Esophagus squamous epithelium (tissue), 5 donors: ENCODE results near the gene PKDCC. TPM values are rescaled to one million over a fixed set of nuclear protein-coding genes. Genes with fewer than 3 reads are reported as not detected.

Experiments used
- DNase-seq: peaks from one replicate; lab custom pipeline; 2025; lab: John Stamatoyannopoulos, UW
- H3K27ac ChIP-seq, 4 donors: fragments of 200-600 bp; sonication (generic); one replicate each; pipeline ENCODE4 v1.5.1; 2016 to 2019; ENCODE audit warnings: mild to moderate bottlenecking in 1 of 4
- H3K27me3 ChIP-seq, 4 donors: fragments of 200-600 bp; sonication (generic); 1 replicate in 3 of 4; 2 replicates in 1 of 4; pipeline versions ENCODE4 v1.5.1 to v1.6.0; 2017 to 2021; ENCODE audit warnings: antibody characterized with exemption in 1 of 4
- H3K36me3 ChIP-seq, 3 donors: fragments of 200-600 bp; sonication (generic); one replicate each; pipeline ENCODE4 v1.5.1; 2016 to 2019
- H3K4me1 ChIP-seq, 3 donors: fragments of 200-600 bp; sonication (generic); one replicate each; pipeline ENCODE4 v1.5.1; 2017 to 2019
- H3K4me3 ChIP-seq, 4 donors: fragments of 200-600 bp; sonication (generic); 1 replicate in 3 of 4; 2 replicates in 1 of 4; pipeline ENCODE4 v1.5.1; 2016 to 2019; ENCODE audit warnings: mild to moderate bottlenecking in 2 of 4, moderate library complexity in 1 of 4
- H3K9me3 ChIP-seq, 3 donors: fragments of 200-600 bp; sonication (generic); one replicate each; pipeline ENCODE4 v1.5.1; 2016 to 2019
- POLR2A ChIP-seq, 4 donors: fragments of 450-650 bp; IDR thresholded peaks; one replicate each; pipeline ENCODE4 v1.6.1; 2017; ENCODE audit warnings: antibody characterized with exemption in 4 of 4, mild to moderate bottlenecking in 4 of 4, moderate library complexity in 3 of 4
- WGBS, 2 donors: methylation state at CpG; one replicate each; pipeline ENCODE4 v1.1.5; 2018; 5-methylcytosine and 5-hydroxymethylcytosine counted together
- intact Hi-C: fragments of 100-400 bp; cut with DNase I; formaldehyde crosslinking; loops from one replicate; pipeline ENCODE4 v1.15.0; 2022
- total RNA-seq, 4 donors: library from RNA; depleted of rRNA; stranded (reverse); fragments of >200 nt; gene quantifications; one replicate each; pipeline ENCODE4 v1.1.0, GENCODE V29; 2016
- TF ChIP-seq, protein P1 (sequence below), 6 experiments: fragments of 450-650 bp in 4 of 6; fragments of 200-600 bp in 2 of 6; sonication (generic) in 2 of 6; IDR thresholded peaks; one replicate each; pipeline ENCODE4 v1.5.1; 2016 to 2019; ENCODE audit warnings: antibody characterized with exemption in 6 of 6, mild to moderate bottlenecking in 4 of 6, moderate library complexity in 4 of 6
- donor health status: DM: yes; HTN: yes; CAD: no.

Gene PKDCC, protein sequence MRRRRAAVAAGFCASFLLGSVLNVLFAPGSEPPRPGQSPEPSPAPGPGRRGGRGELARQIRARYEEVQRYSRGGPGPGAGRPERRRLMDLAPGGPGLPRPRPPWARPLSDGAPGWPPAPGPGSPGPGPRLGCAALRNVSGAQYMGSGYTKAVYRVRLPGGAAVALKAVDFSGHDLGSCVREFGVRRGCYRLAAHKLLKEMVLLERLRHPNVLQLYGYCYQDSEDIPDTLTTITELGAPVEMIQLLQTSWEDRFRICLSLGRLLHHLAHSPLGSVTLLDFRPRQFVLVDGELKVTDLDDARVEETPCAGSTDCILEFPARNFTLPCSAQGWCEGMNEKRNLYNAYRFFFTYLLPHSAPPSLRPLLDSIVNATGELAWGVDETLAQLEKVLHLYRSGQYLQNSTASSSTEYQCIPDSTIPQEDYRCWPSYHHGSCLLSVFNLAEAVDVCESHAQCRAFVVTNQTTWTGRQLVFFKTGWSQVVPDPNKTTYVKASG
- 10 to 100 TPM in 1 of 4 donors, 1 to 10 TPM in 2, under 1 TPM in 1; 0.53 to 16.8 (median 6.4) TPM for total RNA-seq

DNA sequence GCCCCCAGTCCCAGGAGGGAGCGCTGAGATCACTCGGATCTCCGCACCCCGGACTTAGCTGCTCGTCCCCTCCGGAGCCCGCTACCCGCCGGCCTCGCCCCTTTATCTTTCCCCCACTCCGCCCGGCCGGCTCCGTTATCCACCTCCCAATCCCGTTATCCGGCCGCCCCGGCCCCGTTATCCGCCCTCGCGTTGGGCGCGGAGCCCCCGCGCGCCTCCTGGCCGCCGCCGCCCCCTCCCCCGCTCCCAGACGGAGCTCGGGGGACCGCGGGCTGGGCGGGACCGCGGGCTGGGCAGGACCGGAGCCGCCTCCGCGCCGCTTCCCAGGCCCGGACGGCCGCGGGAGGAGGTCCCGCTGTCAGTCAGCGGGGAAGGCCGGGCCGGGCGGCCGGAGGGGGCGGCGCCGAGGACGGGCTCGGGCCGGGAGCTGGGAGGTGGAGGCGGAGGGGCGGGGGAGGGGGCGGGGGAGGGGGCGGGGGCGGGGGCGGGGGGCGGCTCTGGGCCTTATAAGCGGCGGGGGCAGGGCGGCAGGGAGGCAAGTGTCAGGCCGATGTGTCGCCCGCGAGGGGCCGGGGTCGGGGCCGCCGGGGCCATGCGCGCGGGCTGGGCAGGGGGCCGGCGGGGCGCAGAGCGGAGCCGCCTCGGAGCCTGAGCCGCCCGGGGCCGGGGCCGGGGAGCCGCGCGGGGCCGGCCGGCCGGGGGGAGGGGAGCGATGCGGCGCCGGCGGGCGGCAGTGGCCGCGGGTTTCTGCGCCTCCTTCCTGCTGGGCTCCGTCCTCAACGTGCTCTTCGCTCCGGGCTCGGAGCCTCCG is at the start of gene PKDCC:
PKDCC (plus strand) TSS at position 534 of the 811 bp plus-strand sequence; CDS start at position 713, 179 bp downstream.
- TF ChIP-seq POLR2A (IDR thresholded peaks at IDR 0.05), result peak in 1 of 4 donors; percentile 59
- TF ChIP-seq, protein P1, sequence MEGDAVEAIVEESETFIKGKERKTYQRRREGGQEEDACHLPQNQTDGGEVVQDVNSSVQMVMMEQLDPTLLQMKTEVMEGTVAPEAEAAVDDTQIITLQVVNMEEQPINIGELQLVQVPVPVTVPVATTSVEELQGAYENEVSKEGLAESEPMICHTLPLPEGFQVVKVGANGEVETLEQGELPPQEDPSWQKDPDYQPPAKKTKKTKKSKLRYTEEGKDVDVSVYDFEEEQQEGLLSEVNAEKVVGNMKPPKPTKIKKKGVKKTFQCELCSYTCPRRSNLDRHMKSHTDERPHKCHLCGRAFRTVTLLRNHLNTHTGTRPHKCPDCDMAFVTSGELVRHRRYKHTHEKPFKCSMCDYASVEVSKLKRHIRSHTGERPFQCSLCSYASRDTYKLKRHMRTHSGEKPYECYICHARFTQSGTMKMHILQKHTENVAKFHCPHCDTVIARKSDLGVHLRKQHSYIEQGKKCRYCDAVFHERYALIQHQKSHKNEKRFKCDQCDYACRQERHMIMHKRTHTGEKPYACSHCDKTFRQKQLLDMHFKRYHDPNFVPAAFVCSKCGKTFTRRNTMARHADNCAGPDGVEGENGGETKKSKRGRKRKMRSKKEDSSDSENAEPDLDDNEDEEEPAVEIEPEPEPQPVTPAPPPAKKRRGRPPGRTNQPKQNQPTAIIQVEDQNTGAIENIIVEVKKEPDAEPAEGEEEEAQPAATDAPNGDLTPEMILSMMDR (IDR thresholded peaks at IDR 0.05), result no peak
- peaks cover 4 to 36% (median 12%) of the 10 kb centered on the region in 3 donors for H3K4me1 ChIP-seq
- peak within 1 kb of the TSS; percentile 56 to 91 (median 82) for H3K27ac ChIP-seq
- H3K9me3 ChIP-seq, result no peaks in the 10 kb centered on the region
- 1 to 3% methylated on average over 10 to 20 of the region's 111 CpGs for WGBS, 2 donors
- H3K27me3 ChIP-seq, result peaks cover 0 to 81% (median 0%) of the 10 kb centered on the region in 4 donors
- no peaks in the 10 kb centered on the region for H3K36me3 ChIP-seq
- H3K4me3 ChIP-seq, result peak within 1 kb of the TSS; percentile 37 to 81 (median 59)
- intact Hi-C loops, result no loop called here
- no peak for DNase-seq

- Histone ChIP-seq H3K36me3 (no peaks in the 10 kb centered on the region), H3K9me3 (no peaks in the 10 kb centered on the region), H3K4me1 (no peaks in the 10 kb centered on the region), H3K4me3 (no peak overlapping the region), H3K27me3 (peaks cover 0 to 13% (median 0%) of the 10 kb centered on the region in 4 donors), H3K27ac (no peak overlapping the region)
- intact Hi-C loops, result no loop called here
- TF ChIP-seq, protein P1 (IDR thresholded peaks at IDR 0.05), result no peak
- no peak for TF ChIP-seq POLR2A (IDR thresholded peaks at IDR 0.05)
- DNase-seq, result no peak
- 61 to 74% methylated on average over 13 to 14 of the region's 15 CpGs for WGBS, 2 donors
Measured at GRCh38 chr2:41998186-41999127, 49.4 kb upstream of the PKDCC start.

DNA sequence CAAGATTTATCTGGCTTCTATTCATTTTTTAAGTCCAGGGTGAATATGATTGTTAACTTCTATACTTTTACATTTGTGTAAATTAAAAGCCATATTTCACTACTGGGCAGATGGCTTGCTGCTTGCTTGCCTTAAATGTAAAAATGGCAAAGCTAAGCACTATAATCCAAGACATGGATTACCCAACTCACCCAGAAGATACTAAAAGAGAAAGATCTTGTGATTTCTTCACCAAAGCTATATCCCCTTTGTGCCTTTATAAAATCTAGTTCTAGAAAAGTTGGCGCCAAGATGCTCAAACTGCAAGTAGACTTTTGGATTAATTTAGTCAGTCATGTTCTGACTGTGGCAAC is 48.7 kb upstream of the PKDCC start:
- TF ChIP-seq, protein P1 (IDR thresholded peaks at IDR 0.05), result no peak
- TF ChIP-seq POLR2A (IDR thresholded peaks at IDR 0.05), result no peak
- Histone ChIP-seq H3K27ac (no peak overlapping the region), H3K4me1 (no peaks in the 10 kb centered on the region), H3K27me3 (peaks cover 0 to 17% (median 0%) of the 10 kb centered on the region in 4 donors), H3K36me3 (no peaks in the 10 kb centered on the region), H3K9me3 (no peaks in the 10 kb centered on the region), H3K4me3 (no peak overlapping the region)
- WGBS, 2 donors, result 75 to 94% methylated on average over 1 of the region's 1 CpG
- intact Hi-C loops, result no loop called here
- DNase-seq, result no peak

GRCh38 chr2:41999592-42000281 is 48.1 kb upstream of the PKDCC start:
- H3K4me1 ChIP-seq, result no peaks in the 10 kb centered on the region
- TF ChIP-seq POLR2A (IDR thresholded peaks at IDR 0.05), result no peak
- TF ChIP-seq, protein P1 (IDR thresholded peaks at IDR 0.05), result no peak
- intact Hi-C loops, result no loop called here
- H3K27ac ChIP-seq, result no peak overlapping the region
- H3K9me3 ChIP-seq, result no peaks in the 10 kb centered on the region
- no peak overlapping the region for H3K4me3 ChIP-seq
- H3K36me3 ChIP-seq, result no peaks in the 10 kb centered on the region
- DNase-seq, result no peak
- WGBS, 2 donors, result 70 to 78% methylated on average over 8 to 9 of the region's 9 CpGs
- H3K27me3 ChIP-seq, result peaks cover 0 to 17% (median 0%) of the 10 kb centered on the region in 4 donors
